Measurements from ENCODE around the gene AJM1. TPM values are rescaled to one million over a fixed set of nuclear protein-coding genes. Genes with fewer than 3 reads are reported as not detected.
A peak's percentile ranks its signal among the peaks of the same experiment; 100 is the strongest.
"Not testable (repeated sequence)": the region's sequence is repeated elsewhere in the genome, so short reads cannot be mapped to it uniquely, and the experiment has no call there.

Gene AJM1
- total RNA-seq, 2 experiments from 2014 or later, result 2.8 to 3.1 TPM

DNA sequence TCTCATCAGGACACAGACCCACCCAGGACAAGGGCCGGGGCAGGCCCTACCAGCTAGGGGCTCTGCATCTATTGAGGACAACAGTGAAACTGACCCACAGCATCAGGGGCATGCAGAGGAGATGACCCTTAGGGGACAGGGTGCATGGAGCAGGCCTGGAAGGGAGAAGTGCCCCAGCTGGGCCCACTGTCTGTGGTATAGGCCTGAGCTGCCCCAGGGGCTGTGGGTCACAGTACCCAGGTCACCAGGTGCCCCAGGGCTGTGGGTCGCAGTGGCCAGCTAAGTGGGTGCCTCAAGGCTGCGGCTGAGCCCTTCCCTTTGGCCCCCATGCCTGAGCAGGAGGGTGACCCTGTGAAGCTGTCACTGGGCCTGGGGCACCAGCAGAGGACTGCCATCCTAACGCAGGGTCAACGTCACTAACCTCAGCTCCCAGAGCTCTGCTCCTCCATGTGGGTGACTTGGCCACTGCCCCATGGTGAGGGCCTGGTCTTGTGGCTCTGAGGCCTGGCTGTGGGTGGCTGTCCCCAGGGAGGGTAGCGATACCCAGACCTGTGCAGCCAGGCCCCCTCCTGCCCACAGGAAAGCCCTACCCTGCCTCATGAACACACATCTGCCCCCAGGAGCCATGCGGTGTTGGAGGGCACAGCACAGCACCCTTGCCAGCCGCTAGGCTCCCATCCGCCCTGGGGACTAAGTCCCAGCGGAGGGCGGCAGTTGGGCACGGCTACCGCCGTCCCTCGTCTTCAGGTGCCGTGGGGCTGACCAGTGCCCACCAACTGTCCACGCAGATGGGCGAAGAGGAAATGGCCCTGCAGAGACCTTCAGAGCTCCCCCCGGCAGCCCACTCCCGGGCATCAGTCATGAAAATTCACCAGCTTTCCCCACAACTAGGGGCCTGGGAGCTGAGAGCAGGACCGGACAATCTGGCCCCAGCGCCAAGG is 18.9 kb downstream of the AJM1 start:
- no peak overlapping the region for H3K27ac Mint-ChIP-seq
- peaks cover 4% of the 10 kb centered on the region for H3K36me3 Mint-ChIP-seq
- H3K27me3 Mint-ChIP-seq, result no peaks in the 10 kb centered on the region
- no peak for DNase-seq
- H3K9me3 Mint-ChIP-seq, result no peaks in the 10 kb centered on the region
- H3K4me3 Mint-ChIP-seq, result no peak overlapping the region
- peaks cover 13% of the 10 kb centered on the region for H3K4me1 Mint-ChIP-seq

DNA sequence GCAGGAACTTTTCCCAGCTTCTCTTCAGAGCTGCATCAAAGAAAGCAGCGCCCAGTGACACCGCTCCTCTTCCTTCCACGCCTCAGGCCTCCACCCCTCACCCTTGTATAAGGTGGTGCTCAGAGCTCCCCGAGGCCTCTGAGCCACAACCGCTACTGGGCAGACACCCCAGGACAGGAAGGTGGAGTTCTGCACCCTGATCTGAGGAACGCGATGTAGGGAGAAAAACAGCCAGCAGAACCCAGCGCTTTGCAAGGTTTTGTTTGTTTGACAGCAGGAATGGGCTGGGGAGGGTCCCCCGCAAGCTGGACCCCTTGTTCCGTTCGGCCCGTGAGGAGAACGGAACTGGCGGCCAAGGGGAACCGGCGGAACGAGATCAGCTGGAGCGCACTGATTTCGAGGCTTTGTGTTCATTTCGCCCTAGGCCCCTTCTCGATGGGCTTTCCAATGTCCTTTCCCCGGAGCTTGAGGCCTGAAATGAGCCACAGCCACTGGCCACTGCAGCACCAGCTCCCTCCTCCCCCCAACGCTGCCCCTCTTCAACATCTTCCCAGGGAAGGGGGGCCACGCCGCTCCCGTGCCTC is 19.7 kb downstream of the AJM1 start:
- Mint-ChIP-seq H3K9me3 (no peaks in the 10 kb centered on the region), H3K4me1 (peaks cover 13% of the 10 kb centered on the region), H3K36me3 (peaks cover 4% of the 10 kb centered on the region), H3K4me3 (no peak overlapping the region), H3K27me3 (no peaks in the 10 kb centered on the region), H3K27ac (no peak overlapping the region)
- DNase-seq, result no peak

DNA sequence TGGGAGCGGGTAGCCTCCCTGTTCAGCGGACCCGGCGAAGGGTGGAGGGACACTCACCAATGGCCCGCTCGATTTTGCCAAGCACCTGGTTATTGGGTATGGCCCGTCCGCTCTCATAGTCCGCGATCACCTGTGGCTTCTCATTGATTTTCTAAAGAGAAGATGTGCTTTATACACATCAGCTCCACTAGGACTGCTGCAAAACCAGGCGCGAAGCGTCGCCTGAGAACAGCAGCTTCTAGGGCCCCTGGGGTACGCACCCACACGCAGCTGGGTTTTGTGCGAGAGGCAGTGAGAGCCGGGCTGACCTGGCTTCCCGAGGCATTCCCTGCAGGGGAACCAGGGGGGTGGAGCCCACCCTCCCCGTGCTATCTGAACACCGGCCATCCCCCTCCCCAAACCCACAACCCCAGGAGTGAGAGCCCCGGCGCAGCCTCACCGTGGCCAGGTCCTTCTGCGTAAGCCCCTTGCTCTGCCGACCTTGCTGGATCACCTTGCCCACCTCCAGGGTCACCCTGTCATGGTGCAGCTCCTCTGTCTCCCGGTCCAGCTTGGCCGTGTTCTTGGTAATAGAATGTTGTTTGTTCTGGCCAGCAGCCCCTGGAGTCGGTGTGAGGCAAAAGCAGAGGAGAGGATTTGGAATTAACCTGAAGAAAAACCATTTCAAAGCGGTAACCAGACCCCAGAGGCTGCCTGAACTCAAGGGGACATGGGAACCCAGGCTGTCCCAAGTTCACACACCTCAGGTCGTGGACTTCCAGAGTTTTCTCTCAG is 20.8 kb downstream of the AJM1 start:
- Mint-ChIP-seq H3K27me3 (no peaks in the 10 kb centered on the region), H3K4me1 (peaks cover 19% of the 10 kb centered on the region), H3K36me3 (peaks cover 4% of the 10 kb centered on the region), H3K4me3 (no peak overlapping the region), H3K9me3 (no peaks in the 10 kb centered on the region), H3K27ac (no peak overlapping the region)
- DNase-seq, result no peak

DNA sequence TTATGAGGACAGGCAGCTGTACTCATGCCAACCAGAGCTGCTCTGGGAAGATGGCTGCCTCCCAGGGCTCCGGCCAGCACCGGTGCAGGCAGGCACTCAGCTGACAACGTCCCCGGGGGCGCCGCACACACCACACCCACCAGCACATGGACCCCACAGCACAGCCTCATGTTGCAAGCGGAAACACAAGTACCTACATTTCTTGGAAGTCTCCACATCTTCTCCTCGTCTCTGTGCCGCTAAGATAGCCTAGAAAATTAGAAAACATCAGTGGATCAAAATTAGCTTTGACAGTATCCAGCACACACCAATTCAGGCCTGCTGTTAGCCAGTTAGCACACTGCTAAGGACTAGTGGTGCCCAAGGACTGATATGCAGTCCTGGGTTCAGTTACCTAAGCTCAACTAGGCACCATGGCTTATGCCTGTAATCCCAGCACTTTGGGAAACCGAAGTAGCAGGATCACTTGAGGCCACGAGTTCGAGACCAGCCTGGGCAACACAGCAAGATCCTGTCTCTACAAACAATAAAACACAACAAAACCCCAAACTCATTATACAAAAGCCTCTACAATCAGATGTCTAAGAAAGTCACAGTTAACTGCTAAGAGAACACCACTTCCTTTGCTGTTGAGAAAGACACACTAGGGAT is 21.5 kb downstream of the AJM1 start:
- Mint-ChIP-seq H3K4me1 (peaks cover 19% of the 10 kb centered on the region), H3K36me3 (peaks cover 4% of the 10 kb centered on the region), H3K4me3 (no peak overlapping the region), H3K27me3 (no peaks in the 10 kb centered on the region), H3K27ac (no peak overlapping the region), H3K9me3 (no peaks in the 10 kb centered on the region)
- DNase-seq, result no peak

DNA sequence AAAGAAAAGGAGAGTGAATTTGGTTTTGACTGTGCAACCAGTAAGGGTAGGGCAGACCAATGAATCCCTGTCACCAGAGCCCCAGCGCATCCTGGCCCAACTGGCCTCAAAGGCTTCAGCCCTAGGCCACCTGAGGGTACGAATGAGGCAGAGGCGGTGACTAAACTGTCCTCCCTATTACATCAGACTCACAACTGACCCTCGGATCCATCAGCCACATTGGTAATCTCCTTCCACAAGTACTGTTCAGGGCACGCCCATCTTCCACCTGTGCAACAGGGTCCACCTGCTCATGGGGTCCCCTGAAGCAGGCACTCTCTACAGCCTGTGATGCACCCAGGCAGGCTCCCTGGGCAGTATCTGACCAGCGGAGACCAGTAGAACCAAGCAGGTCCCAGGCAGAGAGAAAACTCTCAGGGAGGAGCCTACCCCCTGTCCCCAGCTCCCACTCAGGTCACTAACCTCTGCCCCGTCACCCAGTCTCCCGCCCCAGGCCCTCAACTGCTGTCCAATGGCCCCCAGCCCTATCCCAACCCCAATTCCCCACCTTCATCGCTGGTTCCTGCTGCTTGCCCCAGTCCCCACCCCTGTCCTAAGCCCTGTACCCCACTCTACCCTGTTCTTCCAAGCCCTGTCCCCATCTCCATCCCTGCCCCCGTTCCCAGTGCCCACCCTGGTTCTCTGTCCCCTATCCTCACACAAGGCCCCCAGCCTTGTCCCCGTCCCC is 22.9 kb downstream of the AJM1 start:
- no peaks in the 10 kb centered on the region for H3K9me3 Mint-ChIP-seq
- DNase-seq, result no peak
- peaks cover 9% of the 10 kb centered on the region for H3K36me3 Mint-ChIP-seq
- H3K27me3 Mint-ChIP-seq, result no peaks in the 10 kb centered on the region
- peaks cover 21% of the 10 kb centered on the region for H3K4me1 Mint-ChIP-seq
- H3K27ac Mint-ChIP-seq, result peak overlapping the region; percentile 75
- H3K4me3 Mint-ChIP-seq, result peak overlapping the region; percentile 88

DNA sequence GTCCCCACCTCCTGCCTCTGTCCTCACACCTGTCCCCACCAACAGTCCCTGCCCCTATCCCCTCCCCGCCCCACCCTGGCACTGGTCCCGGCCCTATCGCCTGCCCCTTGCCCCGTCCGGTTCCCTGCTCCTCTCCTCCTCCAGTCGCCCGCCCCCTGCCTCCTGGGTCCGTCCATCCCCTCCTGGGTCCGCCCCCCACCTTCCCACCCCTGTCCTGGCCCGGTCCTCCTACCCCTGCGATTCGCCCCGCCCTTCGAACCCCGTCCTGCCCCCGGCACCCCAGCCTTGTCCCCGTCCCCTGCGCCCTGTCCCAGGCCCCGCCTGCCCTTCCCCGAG is 23.5 kb downstream of the AJM1 start:
- Mint-ChIP-seq H3K4me3 (peak overlapping the region; percentile 88), H3K9me3 (peaks cover 1% of the 10 kb centered on the region), H3K4me1 (peaks cover 21% of the 10 kb centered on the region), H3K27ac (peak overlapping the region; percentile 75), H3K27me3 (no peaks in the 10 kb centered on the region), H3K36me3 (peaks cover 9% of the 10 kb centered on the region)
- DNase-seq, result no peak

DNA sequence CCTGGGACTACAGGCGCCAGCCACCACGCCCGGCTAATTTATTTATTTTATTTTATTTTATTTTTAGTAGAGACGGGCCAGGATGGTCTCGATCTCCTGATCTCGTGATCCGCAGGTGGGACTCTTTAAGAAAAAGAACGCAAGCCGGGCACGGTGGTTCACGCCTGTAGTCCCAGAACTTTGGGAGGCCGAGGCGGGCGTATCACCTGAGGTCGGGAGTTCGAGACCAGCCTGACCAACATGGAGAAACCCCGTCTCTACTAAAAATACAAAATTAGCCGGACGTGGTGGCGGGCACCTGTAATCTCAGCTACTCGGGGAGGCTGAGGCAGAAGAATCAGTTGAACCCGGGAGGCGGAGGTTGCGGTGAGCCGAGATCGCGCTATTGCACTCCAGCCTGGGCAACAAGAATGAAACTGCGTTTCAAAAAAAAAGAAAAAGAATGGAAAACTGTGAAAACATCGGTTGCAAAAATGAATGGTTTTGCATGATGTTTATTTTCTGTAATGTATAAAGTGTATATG is 24.7 kb downstream of the AJM1 start:
- H3K9me3 Mint-ChIP-seq, DNase-seq, H3K27me3 Mint-ChIP-seq: not testable (repeated sequence)
- Mint-ChIP-seq H3K4me3 (peak overlapping the region; percentile 77), H3K27ac (peak overlapping the region; percentile 80), H3K4me1 (peaks cover 21% of the 10 kb centered on the region), H3K36me3 (peaks cover 11% of the 10 kb centered on the region)

DNA sequence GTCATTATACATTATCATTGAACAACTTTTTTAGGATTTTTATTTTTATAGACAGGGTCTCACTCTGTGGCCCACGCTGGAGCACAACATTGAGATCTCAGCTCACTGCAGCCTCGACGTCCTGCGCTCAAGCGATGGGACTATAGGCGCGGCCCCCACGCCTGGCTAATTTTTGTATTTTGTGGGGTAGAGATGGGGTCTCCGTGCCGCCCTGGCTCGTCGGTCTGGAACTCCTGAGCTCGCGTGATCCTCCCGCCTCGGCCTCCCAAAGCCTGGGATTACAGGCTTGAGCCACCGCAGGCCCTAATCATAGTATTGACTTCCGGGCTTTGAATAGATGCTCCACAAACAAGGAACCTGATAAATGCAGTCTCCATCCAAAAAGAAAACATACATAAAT is 25.2 kb downstream of the AJM1 start:
- Mint-ChIP-seq H3K27ac (no peak overlapping the region), H3K4me3 (peak overlapping the region; percentile 77), H3K4me1 (peaks cover 21% of the 10 kb centered on the region), H3K9me3 (peaks cover 4% of the 10 kb centered on the region), H3K27me3 (no peaks in the 10 kb centered on the region), H3K36me3 (peaks cover 11% of the 10 kb centered on the region)
- no peak for DNase-seq

DNA sequence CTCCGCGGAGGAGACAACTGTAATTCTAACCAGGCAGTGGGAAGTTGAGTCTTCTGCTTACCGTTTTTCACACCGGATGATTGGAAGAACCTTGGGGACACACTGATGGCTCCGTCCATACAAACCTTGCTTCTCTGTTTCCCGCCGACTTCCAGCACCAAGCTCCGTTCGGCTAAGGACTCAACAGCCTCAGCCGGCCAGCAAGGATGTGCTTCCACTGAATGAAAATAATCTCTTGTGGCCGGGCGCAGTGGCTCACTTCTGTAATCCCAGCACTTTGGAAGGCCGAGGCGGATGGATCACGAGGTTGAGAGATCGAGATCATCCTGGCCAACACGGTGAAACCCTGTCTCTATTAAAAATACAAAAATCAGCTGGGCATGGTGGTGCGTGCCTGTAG is 25.6 kb downstream of the AJM1 start:
- H3K9me3 Mint-ChIP-seq, result peaks cover 7% of the 10 kb centered on the region
- H3K27ac Mint-ChIP-seq, result no peak overlapping the region
- H3K4me3 Mint-ChIP-seq, result peak overlapping the region; percentile 77
- H3K27me3 Mint-ChIP-seq, result no peaks in the 10 kb centered on the region
- peaks cover 14% of the 10 kb centered on the region for H3K36me3 Mint-ChIP-seq
- H3K4me1 Mint-ChIP-seq, result peaks cover 21% of the 10 kb centered on the region
- no peak for DNase-seq

DNA sequence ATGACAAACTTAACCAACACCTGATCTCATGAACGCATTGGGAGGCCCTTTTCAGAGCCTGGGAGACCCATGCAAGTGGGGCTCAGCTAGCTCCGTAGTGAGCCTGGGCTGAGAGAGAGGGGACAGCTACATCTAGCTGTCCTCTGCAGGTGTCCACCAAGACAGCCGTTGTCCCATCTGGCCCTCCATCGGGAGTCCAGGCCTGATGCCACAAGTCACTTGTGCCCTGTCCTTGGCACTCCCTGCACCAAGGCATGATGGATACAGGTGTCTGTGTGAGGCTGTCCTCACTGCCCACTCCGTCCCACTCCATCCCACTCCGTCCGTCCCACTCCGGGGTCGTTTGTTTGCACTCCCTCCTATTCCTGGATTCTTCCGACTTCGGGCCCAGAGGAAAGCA is 26.4 kb downstream of the AJM1 start:
- Mint-ChIP-seq H3K27ac (no peak overlapping the region), H3K4me3 (no peak overlapping the region), H3K27me3 (no peaks in the 10 kb centered on the region), H3K9me3 (peaks cover 7% of the 10 kb centered on the region), H3K36me3 (peaks cover 14% of the 10 kb centered on the region), H3K4me1 (peaks cover 20% of the 10 kb centered on the region)
- DNase-seq, result no peak

DNA sequence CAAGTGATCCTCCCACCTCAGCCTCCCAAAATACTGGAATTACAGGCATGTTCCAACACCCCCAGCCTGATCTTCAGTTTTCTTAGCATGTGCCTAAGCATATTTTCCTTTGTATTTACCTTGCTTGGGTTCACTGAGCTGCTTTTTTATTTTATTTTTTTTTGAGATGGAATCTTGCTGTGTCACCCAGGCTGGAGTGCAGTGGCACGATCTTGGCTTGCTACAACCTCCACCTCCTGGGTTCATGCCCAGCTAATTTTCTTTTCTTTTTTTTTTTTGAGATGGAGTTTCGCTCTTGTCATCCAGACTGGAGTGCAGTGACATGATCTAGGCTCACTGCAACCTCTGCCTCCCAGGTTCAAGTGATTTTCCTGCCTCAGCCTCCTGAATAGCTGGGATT is 27.3 kb downstream of the AJM1 start:
- not testable (repeated sequence) for H3K27me3 Mint-ChIP-seq, H3K27ac Mint-ChIP-seq, H3K4me3 Mint-ChIP-seq, DNase-seq, H3K9me3 Mint-ChIP-seq, H3K36me3 Mint-ChIP-seq
- peaks cover 13% of the 10 kb centered on the region for H3K4me1 Mint-ChIP-seq

DNA sequence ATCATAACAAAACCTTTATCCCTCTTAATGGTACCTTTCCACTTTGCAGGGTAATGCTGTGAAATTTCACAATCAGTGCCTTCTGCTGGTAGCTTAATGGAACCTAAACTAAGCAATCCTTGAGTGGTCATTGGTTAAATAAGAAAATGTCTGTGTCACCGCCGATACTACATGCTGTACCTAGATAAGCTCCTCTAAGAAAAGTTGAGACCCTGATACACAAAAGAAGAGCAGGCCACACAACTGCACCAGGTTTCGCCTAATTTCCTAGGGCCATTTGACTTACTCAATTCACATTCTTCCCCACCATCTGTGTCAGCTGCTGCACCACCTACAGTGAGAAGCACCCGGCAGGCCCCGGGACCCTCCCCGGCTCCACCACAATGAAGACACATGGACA is 32.9 kb downstream of the AJM1 start:
- Mint-ChIP-seq H3K9me3 (peaks cover 7% of the 10 kb centered on the region), H3K27me3 (no peaks in the 10 kb centered on the region), H3K4me1 (peaks cover 6% of the 10 kb centered on the region), H3K4me3 (no peak overlapping the region), H3K36me3 (peaks cover 5% of the 10 kb centered on the region), H3K27ac (no peak overlapping the region)
- DNase-seq, result no peak

DNA sequence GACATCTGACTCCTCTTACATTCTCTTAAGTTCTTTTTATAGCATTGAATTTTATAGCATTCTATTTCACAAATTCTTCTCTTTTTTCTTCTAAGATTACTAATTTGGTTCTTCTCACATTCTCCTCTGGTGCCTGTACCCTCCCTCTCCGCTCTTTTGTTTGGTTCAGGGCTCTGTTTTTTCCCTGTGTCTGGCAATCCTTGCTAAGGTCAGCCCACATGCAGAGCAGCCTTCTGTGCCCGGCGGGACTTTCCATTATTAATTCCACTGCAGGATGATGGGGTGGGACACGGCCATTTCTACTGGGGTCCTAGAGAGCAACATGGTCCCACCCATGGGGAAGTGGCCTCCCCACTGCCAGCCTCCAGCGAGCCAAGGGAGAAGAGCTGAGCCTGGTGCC is 34.2 kb downstream of the AJM1 start:
- DNase-seq, result no peak
- Mint-ChIP-seq H3K4me1 (peaks cover 17% of the 10 kb centered on the region), H3K27ac (no peak overlapping the region), H3K36me3 (peaks cover 7% of the 10 kb centered on the region), H3K4me3 (no peak overlapping the region), H3K9me3 (peaks cover 5% of the 10 kb centered on the region), H3K27me3 (no peaks in the 10 kb centered on the region)

DNA sequence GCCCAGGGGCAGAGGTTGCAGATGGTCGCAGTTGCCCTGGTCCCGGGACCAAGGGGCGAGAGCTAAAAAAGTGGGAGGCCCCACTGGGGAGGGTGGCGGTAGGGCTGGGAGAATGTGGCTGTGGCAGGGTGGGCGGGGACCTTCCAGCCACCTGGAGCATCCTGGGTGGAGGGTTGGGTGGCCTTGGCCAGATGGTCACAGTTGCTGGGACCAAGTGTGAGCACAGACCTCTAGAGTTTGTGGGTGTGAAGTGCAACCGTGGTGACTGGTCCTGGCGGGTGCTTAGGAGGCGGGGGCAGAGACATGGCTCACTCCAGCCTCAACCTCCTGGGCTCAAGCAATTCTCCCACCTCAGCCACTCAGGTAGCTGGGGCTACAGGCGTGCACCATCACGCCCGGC is 38.4 kb downstream of the AJM1 start:
- peak overlapping the region; percentile 93 for H3K27ac Mint-ChIP-seq
- H3K9me3 Mint-ChIP-seq, result no peaks in the 10 kb centered on the region
- H3K27me3 Mint-ChIP-seq, result no peaks in the 10 kb centered on the region
- DNase-seq, result no peak
- no peak overlapping the region for H3K4me3 Mint-ChIP-seq
- peaks cover 42% of the 10 kb centered on the region for H3K4me1 Mint-ChIP-seq
- peaks cover 18% of the 10 kb centered on the region for H3K36me3 Mint-ChIP-seq

Measured in activated naive CD8-positive, alpha-beta T cell treated with anti-CD3 and anti-CD28 coated beads for 36 hours (primary cell).